Choroid plexus epithelial cell (primary cell): Measurements from ENCODE around the gene TOMM22.
A peak's percentile ranks its signal among the peaks of the same experiment; 100 is the strongest.

Source experiments
- DNase-seq: peaks from one replicate; pipeline ENCODE4 v3.0.0-alpha.2; 2010; ENCODE audit warnings: low read depth
- H3K4me3 ChIP-seq: 2 replicates; pipeline ENCODE4 v1.5.1; 2011; ENCODE audit warnings: low read depth, mild to moderate bottlenecking, control low read depth, low read length, moderate library complexity
- TF ChIP-seq, protein P1 (sequence below): conservative IDR thresholded peaks from 2 replicates; pipeline ENCODE4 v1.5.1; 2011; ENCODE audit warnings: low read depth, mild to moderate bottlenecking, control low read depth, inconsistent platforms, low read length, moderate library complexity

The TOMM22 gene

DNA sequence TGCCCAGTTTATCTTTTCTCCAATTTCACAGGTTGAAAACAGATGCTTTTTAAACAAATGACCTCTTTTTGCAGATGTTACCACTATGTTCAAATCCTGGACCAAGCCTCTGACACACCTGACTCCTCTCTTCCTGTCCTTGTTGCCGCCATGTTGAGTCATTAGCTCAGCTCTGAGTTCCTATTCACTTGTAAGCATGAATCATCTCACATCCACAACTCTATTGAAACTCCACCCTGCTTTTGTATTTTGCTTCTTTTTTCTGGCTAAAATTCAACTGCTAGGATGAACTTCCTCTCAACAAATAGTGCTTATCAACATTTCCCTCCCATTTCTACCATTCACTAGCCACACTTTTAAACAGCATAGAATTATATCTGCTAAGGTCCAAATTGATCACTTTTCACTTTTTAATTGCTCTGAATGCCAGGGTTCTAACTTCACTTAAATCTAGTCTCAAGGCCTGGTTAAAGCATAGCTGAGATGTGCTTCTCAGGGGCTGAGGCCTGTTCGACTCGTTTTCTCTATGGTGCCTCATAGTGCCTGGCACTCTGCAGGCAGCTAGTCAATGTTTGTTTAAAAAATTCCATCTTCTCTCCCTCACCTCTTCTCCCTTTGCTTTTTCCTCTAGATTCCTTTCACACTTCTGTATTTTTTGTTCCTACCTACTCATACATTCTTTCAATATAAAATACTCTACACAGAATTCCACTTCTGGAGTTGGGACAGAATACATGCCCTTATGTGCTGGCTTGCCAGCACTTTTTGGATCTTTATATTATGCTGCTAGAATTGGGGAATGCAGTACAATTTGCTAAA lies 15.1 kb downstream of the TOMM22 start:
- TF ChIP-seq, protein P1, sequence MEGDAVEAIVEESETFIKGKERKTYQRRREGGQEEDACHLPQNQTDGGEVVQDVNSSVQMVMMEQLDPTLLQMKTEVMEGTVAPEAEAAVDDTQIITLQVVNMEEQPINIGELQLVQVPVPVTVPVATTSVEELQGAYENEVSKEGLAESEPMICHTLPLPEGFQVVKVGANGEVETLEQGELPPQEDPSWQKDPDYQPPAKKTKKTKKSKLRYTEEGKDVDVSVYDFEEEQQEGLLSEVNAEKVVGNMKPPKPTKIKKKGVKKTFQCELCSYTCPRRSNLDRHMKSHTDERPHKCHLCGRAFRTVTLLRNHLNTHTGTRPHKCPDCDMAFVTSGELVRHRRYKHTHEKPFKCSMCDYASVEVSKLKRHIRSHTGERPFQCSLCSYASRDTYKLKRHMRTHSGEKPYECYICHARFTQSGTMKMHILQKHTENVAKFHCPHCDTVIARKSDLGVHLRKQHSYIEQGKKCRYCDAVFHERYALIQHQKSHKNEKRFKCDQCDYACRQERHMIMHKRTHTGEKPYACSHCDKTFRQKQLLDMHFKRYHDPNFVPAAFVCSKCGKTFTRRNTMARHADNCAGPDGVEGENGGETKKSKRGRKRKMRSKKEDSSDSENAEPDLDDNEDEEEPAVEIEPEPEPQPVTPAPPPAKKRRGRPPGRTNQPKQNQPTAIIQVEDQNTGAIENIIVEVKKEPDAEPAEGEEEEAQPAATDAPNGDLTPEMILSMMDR, result no peak
- peak overlapping the region; percentile 82 for H3K4me3 ChIP-seq
- peak; percentile 87 for DNase-seq

DNA sequence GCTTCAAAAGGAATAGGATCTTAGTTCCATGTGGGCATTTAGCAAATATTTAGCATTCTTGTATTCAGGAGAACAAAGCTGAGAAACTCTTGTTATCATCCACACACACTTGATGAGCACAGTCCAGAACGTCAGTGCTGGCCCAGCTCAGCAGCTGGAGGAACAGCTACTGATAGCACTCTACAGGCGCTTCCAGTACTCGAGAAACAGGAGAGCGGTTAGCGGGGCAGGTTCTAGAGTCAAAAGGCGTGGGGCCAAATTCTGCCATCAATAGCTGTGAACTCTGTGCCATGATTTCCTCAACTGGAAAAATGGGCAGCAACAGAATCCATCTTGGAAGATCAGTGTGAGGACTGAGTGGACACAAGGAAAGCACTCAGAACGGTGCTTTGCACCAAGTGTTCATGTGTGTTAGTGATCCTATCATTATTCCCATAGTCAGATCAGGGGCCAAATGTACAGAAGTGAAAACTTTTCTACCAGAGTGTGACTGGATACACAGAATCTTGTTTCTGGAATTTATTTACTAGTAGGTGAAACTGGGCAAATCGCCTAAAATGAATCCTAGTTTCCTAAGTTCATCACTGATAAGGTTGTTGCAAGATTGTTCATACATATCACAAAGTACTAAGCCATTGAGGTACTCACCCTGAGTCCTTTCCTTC lies 15.8 kb downstream of the TOMM22 start:
- DNase-seq, result peak; percentile 83
- H3K4me3 ChIP-seq, result peak overlapping the region; percentile 82
- TF ChIP-seq, protein P1, result no peak

DNA sequence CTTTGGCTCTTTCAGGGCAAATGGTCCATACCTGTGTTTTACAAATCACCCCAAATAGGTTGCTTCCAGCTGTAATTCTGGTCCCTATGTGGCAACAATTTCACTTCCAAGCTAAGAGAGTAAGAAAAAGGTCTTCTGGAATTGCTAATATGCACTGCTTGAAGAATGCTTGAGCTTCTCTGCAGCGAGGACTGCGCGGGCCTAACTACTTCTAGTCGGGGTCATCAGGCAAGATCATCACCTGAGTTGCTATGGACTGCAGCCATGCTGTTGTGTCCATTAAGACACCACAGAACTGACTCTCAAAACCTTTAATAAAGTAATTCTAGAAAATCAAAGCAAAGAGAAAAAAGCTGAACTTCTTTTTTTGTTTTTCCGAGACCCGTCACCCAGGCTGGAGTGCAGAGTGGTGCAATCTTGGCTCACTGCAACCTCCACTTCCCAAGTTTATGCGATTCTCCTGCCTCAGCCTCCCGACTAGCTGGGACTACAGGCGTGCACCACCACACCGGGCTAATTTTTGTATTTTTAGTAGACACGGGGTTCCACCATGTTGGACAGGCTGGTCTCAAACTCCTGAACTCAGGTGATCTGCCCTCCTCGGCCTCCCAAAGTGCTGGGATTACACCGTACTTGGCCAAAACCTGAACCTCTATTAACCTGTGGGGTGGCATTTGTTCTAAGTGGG lies 16.8 kb downstream of the TOMM22 start:
- H3K4me3 ChIP-seq, result peak overlapping the region; percentile 82
- TF ChIP-seq, protein P1, result no peak

DNA sequence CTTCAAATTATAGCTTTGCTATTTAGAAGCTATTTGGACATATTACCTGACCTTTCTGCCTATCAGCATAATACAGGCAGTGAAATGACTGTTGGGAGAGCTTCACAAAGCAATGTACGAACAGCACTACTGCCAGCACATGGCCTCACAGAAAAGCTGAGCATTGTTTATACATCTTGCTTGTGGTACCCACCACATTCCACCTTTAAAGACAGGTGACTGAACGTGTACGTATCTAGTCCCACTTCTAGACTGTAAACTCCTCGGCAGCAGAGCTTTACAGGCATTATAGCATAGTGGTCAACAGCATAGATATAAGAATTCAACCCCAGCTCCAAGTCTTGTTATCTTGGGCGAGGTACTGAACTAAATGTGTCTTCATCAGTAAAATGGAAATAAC lies 17.4 kb downstream of the TOMM22 start:
- DNase-seq, result peak; percentile 16
- TF ChIP-seq, protein P1, result no peak
- H3K4me3 ChIP-seq, result peak overlapping the region; percentile 82

More for the DNA sequence above, 16.8 kb downstream of the TOMM22 start:
- DNase-seq, result no peak

DNA sequence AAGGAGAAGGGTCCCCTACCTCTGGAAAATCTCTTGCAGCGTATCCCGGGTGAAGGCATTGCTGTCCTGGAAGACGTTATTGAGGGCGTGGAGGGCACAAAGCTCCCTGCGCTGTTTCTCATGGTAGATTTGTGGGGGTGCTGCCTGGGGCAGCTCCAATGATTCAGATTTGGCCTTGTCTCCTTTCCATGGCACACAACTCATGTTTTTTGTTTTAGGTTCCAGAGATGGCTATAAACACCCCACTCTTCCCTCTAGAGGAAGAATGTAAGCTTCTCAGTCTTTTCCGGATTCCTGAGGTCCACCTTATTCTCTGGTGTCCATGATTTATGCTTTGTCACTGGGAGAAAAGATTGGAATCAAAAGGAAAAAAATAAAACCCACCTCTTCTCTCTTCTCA lies 18.0 kb downstream of the TOMM22 start:
- H3K4me3 ChIP-seq, result peak overlapping the region; percentile 82
- DNase-seq, result peak; percentile 64
- TF ChIP-seq, protein P1, result peak; percentile 20

DNA sequence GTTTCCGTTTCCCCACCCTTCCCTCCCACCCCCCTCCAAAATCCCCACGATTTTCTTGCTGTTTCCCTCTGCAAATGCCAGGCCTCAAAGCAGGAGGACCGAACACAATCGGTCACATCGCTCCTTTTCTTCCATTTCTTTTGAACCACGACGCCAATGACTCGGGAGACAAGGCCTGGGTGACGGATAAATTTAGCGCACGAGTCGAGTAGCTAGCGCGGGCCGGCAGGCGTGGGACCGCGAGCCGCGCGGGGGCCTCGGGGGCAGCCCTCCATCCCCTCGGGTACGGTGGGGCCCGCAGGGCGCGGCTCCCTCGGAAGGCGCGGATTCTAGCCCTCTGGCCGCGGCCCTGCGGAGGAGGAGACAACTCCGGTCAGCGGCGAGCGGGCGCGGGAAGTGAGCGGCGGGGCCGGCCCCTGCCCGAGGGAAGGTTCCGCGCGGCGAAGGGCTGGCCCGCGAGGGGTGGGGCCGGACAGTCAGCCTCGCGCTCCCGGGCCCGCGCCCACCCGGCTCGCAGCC lies 18.6 kb downstream of the TOMM22 start:
- H3K4me3 ChIP-seq, result peak overlapping the region; percentile 82
- TF ChIP-seq, protein P1, result no peak
- DNase-seq, result no peak
